Colon (tissue), 2 donors: ENCODE measurements around the gene GRIP1.

Experiments used
- FAIRE-seq: peaks from 2 replicates; lab custom pipeline; 2012; peaks lifted over from hg19 to GRCh38; lab: Jason Lieb, UNC
- donor health status: control.
- donor health status: control.

The GRIP1 gene

GRCh38 chr12:66692170-66692569, 13.3 kb upstream of the GRIP1 start:
- no peak for FAIRE-seq

DNA sequence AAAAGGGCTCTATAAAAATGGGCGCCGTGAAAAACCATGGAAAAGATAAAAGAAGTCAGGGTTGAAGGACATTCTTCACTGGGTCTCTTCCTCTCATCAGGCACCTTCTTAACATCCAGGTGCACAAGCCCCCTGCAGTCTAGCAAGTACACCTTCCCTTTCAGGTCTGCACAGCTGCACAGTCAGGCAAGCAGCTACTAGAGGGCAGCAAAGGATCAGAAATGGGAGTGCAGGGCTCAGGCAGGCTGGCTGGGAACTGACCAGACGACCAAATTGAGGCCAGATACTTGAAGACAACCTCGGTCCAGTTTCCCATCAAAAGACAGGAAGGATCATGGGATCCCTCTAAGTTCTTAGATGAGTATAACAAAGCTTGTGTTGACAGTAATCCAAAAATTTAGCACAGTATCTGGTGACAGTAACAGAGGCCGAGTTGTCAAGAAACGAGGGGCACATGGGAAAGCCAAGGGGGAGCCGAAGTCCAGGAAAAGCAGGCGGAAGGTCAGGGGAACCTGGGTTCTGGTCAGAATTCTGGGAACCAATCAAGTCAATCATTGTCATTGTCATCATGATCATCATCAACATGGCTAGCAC, 10.1 kb upstream of the GRIP1 start:
- FAIRE-seq, result no peak

DNA sequence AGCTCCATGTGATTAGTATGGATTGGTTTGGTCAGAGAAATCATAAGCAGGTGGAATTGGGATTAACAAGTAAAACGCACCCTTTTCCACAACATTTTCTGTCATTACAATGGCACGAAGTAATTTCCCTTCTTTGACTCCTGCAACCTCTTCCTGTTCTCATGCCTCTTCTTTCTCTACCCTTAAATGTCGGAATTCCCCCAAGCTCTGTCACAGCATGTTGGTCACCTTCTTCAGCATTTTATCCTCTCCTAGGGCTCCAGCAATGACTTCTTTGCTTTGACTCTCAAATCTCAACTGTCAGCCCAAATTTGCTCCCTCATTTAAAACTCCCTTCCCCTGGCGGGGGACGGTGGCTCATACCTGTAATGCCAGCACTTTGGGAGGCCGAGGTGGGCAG, 5.3 kb upstream of the GRIP1 start:
- no peak for FAIRE-seq

GRCh38 chr12:66683822-66684221, 4.9 kb upstream of the GRIP1 start:
- no peak for FAIRE-seq

GRCh38 chr12:66683073-66683472, 4.2 kb upstream of the GRIP1 start:
- FAIRE-seq, result no peak

- FAIRE-seq, result no peak
Measured at GRCh38 chr12:66679461-66680084, 697 bp upstream of the GRIP1 start.

- FAIRE-seq, result no peak
Measured at GRCh38 chr12:66676241-66676640, 2.6 kb downstream of the GRIP1 start.

GRCh38 chr12:66674495-66675122, 4.3 kb downstream of the GRIP1 start:
- FAIRE-seq, result no peak

GRCh38 chr12:66669541-66669940, 9.3 kb downstream of the GRIP1 start:
- FAIRE-seq, result no peak

GRCh38 chr12:66668311-66668710, 10.6 kb downstream of the GRIP1 start:
- no peak for FAIRE-seq

DNA sequence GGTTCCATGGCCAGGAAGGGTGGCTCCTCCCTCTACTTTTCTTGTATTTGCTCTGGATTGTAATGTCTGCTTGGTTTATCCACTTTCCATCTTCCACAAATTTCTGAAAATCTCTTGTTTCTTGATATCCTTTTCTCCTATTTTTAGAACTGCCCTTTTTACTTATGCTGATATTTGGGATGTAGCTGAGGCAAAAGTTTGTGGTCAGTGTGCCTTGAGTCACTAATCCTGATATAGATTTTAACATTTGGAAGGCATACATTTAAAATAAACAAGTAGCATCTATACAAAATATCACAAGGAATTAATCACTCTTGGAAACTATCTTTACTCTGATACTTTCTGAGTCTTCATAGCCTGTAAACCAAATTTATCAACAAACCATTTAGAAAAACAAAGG, 11.0 kb downstream of the GRIP1 start:
- FAIRE-seq, result no peak

DNA sequence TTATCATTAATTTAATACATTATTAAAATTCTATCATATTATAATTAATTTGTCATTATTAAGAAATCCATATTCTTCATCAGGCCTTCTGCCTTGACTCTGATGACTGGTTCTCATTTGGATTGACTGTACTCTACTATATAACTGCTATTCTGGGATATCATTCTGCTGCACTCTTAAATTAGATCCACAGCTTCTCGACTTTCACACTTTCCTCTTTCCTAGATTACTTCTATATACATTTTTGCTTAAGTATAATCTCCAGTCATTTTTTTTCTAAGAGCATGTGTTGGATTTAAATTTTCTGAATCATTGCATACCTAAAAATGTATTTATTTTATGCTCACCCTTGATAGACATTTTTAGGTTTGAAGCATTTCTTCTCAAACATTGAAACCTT, 12.4 kb downstream of the GRIP1 start:
- no peak for FAIRE-seq

GRCh38 chr12:66665435-66665985, 13.4 kb downstream of the GRIP1 start:
- FAIRE-seq, result no peak

GRCh38 chr12:66664076-66664475, 14.8 kb downstream of the GRIP1 start:
- no peak for FAIRE-seq

DNA sequence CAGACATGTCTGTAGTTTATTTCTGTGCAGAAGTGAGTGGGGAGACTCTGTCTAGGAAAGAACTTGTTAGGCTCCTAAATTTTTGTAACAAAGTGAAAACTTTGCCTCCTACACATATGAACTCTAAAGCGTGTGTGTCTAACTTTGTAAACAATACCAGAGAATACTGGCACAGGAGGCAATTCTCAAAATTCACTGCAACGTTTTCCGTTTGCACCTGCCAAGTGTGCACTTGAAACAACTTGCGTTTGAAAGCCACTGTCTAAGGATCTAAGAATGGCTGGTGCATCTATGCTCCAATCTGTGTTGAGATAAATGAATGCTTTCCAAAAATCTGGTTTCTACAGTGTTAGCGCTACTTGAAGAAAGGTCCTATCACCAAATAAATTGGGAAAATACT, 15.3 kb downstream of the GRIP1 start:
- FAIRE-seq, result no peak

- no peak for FAIRE-seq
Measured at GRCh38 chr12:66662729-66663128, 16.1 kb downstream of the GRIP1 start.

DNA sequence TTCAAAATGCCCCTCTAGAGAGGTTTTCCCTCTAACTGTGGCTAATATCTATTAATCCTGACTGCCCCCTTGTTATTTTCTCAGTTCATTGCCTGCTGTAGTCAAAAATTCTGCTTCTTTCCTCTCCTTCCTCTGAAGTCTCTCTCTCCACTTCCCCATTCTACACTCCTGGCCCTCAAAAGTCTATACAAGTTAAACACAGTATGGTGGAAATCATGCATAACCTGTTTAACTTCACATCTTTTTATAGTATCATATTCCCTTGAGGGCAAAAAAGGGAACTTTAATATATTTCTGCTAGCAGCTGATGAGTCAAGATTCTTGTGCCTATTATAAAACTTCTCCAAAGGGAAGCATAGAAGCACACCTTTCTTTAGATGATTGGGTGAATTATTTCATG, 16.7 kb downstream of the GRIP1 start:
- no peak for FAIRE-seq

DNA sequence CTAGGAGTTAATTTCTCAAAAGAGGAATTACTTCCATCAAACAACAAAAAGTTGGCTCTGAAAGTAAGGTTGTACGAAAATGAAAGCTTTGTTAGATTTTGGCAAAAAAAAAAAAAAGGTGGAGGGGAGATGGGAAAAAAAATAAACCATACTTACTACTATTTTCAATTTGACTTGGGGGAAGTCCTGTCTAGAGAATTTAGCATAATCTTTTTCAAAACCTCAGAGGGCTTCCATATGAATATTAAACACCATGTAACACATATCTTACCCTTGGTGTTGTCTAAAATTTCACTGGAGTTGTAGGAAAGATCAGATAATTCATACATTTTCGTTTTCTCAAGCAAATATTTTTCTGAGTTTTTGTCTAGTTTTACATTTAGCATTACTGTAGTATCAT, 17.5 kb downstream of the GRIP1 start:
- FAIRE-seq, result no peak

- FAIRE-seq, result no peak
Measured at GRCh38 chr12:66653796-66654195, 25.1 kb downstream of the GRIP1 start.

- FAIRE-seq, result no peak
Measured at GRCh38 chr12:66648033-66648735, 30.7 kb downstream of the GRIP1 start.

- no peak for FAIRE-seq
Measured at GRCh38 chr12:66647034-66647691, 31.7 kb downstream of the GRIP1 start.

GRCh38 chr12:66644151-66644550, 34.7 kb downstream of the GRIP1 start:
- no peak for FAIRE-seq
